Endothelial cell (in vitro differentiated cells): Measurements from ENCODE around the gene LOXL1. TPM values are rescaled to one million over a fixed set of nuclear protein-coding genes. Genes with fewer than 3 reads are reported as not detected.

ENCODE experiments used
- DNase-seq: peaks from one replicate; pipeline ENCODE4 v3.0.0; 2021; ENCODE audit warnings: low spot score
- H3K27ac Mint-ChIP-seq: one replicate; pipeline ENCODE4 v1.8.0; 2021; ENCODE audit warnings: mixed read lengths, inconsistent platforms; ENCODE audit not compliant: unreplicated experiment
- H3K27me3 Mint-ChIP-seq: one replicate; pipeline ENCODE4 v1.8.0; 2021; ENCODE audit warnings: mild to moderate bottlenecking, moderate library complexity, mixed read lengths, inconsistent platforms; ENCODE audit not compliant: unreplicated experiment
- H3K36me3 Mint-ChIP-seq: one replicate; pipeline ENCODE4 v1.8.0; 2021; ENCODE audit warnings: mild to moderate bottlenecking, low read depth, mixed read lengths, inconsistent platforms; ENCODE audit not compliant: unreplicated experiment
- H3K4me1 Mint-ChIP-seq: one replicate; pipeline ENCODE4 v1.8.0; 2021; ENCODE audit warnings: mild to moderate bottlenecking, mixed read lengths, inconsistent platforms; ENCODE audit not compliant: unreplicated experiment
- H3K4me3 Mint-ChIP-seq: one replicate; pipeline ENCODE4 v1.8.0; 2021; ENCODE audit warnings: mild to moderate bottlenecking, mixed read lengths, inconsistent platforms; ENCODE audit not compliant: unreplicated experiment
- H3K9me3 Mint-ChIP-seq: one replicate; pipeline ENCODE4 v1.8.0; 2021; ENCODE audit warnings: mixed read lengths, inconsistent platforms; ENCODE audit not compliant: unreplicated experiment
- total RNA-seq: library from RNA; stranded (reverse); fragmentation: NEBNext Ultra II Directional; extraction: Animal tissue kit (Norgen Biotek cat#: 25700); gene quantifications from one replicate; pipeline ENCODE4 v1.2.1, GENCODE V29; 2021; ENCODE audit not compliant: unreplicated experiment
- TF ChIP-seq, protein P1 (sequence below): fragments of 200-600 bp; sonication (generic); IDR thresholded peaks from one replicate; pipeline ENCODE4 v1.5.0; 2021; ENCODE audit warnings: antibody characterized with exemption; ENCODE audit not compliant: unreplicated experiment

LOXL1 gene
- total RNA-seq, 1 donor from 2014 or later: 156 TPM

DNA sequence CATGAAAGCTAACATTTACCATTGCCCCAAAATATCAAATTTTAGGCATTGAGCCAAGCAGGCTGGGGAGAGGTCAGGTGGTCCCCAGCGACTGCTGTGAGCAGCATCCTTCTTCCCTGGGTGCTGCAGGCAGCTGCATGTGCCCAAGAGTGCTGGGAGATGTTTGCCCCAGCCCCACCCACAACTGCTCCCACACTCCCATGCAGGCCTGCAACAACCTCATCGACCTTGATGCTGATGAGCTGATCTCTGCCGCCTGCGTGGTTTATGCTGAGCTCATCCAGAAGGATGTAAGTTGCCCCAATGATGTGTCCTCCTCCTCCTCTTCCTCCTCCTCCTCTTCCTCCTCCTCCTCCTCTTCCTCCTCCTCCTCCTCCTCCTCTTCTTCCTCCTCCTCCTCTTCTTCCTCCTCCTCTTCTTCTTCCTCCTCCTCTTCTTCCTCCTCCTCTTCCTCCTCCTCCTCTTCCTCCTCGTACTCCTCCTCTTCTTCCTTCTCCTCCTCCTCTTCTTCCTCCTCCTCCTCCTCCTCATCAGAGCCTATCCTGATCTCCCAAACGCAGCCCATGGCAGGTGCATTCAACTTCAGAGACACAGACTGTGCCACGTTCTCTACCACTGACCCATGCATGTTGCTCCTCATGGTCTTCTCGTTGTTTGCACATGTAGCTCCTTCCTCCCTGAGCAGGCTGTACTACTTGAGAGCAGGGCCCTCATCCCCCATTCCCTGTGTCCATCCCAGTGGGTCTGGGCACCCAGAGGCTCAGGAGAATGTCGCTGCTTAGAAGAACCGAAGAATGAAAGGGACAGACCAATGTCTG, 37.8 kb upstream of the LOXL1 start:
- Mint-ChIP-seq H3K4me3 (no peak overlapping the region), H3K4me1 (peaks cover 4% of the 10 kb centered on the region), H3K27ac (no peak overlapping the region), H3K9me3 (no peaks in the 10 kb centered on the region), H3K36me3 (peaks cover 10% of the 10 kb centered on the region), H3K27me3 (peaks cover 11% of the 10 kb centered on the region)
- no peak for DNase-seq
- TF ChIP-seq, protein P1, sequence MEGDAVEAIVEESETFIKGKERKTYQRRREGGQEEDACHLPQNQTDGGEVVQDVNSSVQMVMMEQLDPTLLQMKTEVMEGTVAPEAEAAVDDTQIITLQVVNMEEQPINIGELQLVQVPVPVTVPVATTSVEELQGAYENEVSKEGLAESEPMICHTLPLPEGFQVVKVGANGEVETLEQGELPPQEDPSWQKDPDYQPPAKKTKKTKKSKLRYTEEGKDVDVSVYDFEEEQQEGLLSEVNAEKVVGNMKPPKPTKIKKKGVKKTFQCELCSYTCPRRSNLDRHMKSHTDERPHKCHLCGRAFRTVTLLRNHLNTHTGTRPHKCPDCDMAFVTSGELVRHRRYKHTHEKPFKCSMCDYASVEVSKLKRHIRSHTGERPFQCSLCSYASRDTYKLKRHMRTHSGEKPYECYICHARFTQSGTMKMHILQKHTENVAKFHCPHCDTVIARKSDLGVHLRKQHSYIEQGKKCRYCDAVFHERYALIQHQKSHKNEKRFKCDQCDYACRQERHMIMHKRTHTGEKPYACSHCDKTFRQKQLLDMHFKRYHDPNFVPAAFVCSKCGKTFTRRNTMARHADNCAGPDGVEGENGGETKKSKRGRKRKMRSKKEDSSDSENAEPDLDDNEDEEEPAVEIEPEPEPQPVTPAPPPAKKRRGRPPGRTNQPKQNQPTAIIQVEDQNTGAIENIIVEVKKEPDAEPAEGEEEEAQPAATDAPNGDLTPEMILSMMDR: no peak

DNA sequence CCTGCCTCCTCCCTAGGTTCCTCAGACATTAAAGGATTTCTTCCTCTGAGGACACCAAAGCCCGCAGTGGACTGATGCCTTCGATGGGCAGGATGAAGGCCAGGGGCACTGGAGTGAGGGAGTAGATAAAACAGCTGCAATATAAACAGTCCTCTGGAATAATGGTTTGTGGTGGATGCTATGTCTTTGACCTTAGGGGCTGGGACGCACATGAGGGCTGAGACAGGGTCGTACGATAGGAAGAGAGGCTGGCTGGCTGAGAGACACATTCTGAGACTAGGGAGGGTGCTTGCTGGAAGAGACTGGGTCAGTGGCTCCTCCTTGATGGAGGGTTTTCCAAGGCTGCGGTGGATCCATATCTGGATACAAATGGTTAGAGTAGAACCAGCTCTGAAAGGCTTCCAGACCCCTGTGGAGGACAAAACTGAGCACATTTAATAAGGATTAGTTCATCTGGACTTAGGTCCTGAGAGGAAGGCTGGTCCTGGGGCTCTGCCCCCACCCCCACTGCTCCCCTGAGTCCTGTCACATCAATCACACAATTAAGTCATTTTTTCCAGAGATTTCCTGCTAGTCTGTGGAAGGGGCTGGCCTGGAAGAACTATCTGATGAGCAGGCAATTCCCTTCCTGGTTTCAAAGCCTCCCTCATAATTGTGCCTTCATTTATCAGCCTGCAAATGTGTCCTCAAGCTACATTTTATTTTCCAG, 37.1 kb upstream of the LOXL1 start:
- DNase-seq: no peak
- Mint-ChIP-seq H3K9me3 (no peaks in the 10 kb centered on the region), H3K27me3 (peaks cover 11% of the 10 kb centered on the region), H3K36me3 (peaks cover 10% of the 10 kb centered on the region), H3K4me1 (peaks cover 4% of the 10 kb centered on the region), H3K4me3 (peak overlapping the region; percentile 1), H3K27ac (no peak overlapping the region)
- TF ChIP-seq, protein P1: no peak

DNA sequence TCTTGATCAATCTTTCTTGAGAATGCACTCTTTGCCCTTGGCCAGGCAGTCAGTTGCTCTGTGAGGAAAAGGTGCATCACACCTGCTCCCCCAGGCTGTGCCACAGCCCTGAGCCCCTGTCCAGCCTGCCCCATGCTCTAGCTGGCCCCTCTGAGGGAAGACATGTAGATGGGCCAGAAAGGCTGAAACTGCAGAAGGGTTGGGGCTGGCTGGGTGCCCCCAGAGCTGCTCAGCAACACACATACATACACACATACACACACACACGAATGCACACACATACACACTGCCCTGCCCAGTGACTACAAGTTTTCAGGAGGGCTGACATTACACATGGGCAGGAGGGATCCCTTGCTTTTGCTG, 36.5 kb upstream of the LOXL1 start:
- Mint-ChIP-seq H3K9me3 (no peaks in the 10 kb centered on the region), H3K4me1 (peaks cover 4% of the 10 kb centered on the region), H3K27me3 (peaks cover 11% of the 10 kb centered on the region), H3K4me3 (peak overlapping the region; percentile 1), H3K27ac (no peak overlapping the region), H3K36me3 (peaks cover 10% of the 10 kb centered on the region)
- DNase-seq: no peak
- TF ChIP-seq, protein P1: no peak

DNA sequence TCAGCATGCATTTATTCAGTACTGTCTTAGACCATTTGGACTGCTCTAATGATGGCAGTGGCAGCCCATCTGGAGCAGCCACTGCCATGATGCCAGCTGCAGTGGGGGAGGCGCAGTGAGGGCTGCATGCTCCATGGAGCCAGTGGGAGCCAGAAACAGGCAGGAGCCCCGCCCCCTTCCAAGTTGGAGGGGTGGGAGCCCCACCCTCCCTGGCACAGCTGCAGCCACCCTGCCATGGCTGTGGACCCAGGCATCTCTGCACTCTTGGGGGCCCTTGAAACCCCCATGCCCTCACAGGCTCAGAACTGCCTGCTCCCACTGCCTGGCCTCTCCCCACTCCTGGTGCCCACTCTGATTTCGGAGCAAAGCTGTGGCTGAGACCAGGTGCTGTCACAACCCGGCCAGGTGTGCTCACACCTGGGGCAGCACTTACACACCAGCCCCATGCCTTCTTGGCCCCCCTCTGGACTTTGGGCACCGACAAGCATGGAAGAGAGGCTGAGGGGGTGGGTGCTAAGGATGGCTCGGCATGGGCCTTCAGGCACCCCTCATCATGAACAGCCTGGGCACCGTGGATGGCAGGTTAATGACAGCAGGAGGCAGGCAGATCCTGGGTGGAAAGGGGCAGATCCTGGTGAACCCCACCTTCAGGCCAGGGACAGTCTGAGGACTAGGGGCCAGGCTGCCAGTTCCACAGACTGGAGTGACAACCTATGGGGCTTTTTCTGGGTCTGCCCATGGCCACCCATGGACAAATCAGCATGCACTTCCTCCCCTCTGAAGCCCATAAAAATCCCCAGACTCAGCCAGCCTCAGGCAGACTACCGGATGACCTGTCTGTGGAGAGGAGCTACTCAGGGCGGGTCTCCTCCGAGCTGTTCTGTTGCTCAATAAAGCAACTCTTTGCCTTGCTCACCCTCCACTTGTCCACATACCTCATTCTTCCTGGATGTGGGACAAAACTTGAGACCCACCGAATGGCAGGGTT, 34.6 kb upstream of the LOXL1 start:
- Mint-ChIP-seq H3K36me3 (peaks cover 12% of the 10 kb centered on the region), H3K9me3 (no peaks in the 10 kb centered on the region), H3K27me3 (peaks cover 8% of the 10 kb centered on the region), H3K27ac (no peak overlapping the region), H3K4me1 (peaks cover 4% of the 10 kb centered on the region), H3K4me3 (no peak overlapping the region)
- no peak for DNase-seq
- TF ChIP-seq, protein P1: no peak
